Pancreas (tissue), 10 donors: ENCODE data around the gene MLLT10. TPM values are rescaled to one million over a fixed set of nuclear protein-coding genes. Genes with fewer than 3 reads are reported as not detected.
"Not testable (repeated sequence)": the region's sequence is repeated elsewhere in the genome, so short reads cannot be mapped to it uniquely, and the experiment has no call there.

Experiments
- ATAC-seq, 4 donors: fragments of 200-7000 bp; cut with Tn5 transposase; one replicate each; pipeline versions ENCODE4 v1.8.0 to v1.9.1; 2020; ENCODE audit warnings: mild to moderate bottlenecking in 4 of 4, moderate library complexity in 4 of 4
- DNase-seq, 6 donors: peaks; one replicate each; pipeline ENCODE4 v3.0.0-alpha.2; 2020
- FAIRE-seq: peaks from 2 replicates; lab custom pipeline; 2012; peaks lifted over from hg19 to GRCh38; lab: Jason Lieb, UNC
- H3K27ac ChIP-seq, 4 donors: fragments of 200-600 bp; sonication (generic); 1 replicate in 3 of 4; 2 replicates in 1 of 4; pipeline versions ENCODE4 v1.5.0 to v1.8.0; 2020
- H3K27me3 ChIP-seq, 4 donors: fragments of 200-600 bp; one replicate each; pipeline ENCODE4 v1.8.0; 2021
- H3K36me3 ChIP-seq, 3 donors: fragments of 200-600 bp; sonication (generic) in 1 of 3; one replicate each; pipeline versions ENCODE4 v1.5.0 to v1.8.0; 2020 to 2021
- H3K4me1 ChIP-seq, 3 donors: fragments of 200-600 bp; one replicate each; pipeline ENCODE4 v1.8.0; 2021
- H3K4me3 ChIP-seq, 4 donors: fragments of 200-600 bp; sonication (generic) in 2 of 4; one replicate each; pipeline versions ENCODE4 v1.5.0 to v1.8.0; 2020 to 2021
- H3K9me3 ChIP-seq, 4 donors: fragments of 200-600 bp; one replicate each; pipeline ENCODE4 v1.8.0; 2021
- WGBS, 2 donors: extraction: QIAGEN DNeasy Blood & Tissue Kit; methylation state at CpG; one replicate each; pipeline ENCODE4 v1.1.7; 2013; 5-methylcytosine and 5-hydroxymethylcytosine counted together
- intact Hi-C, 3 donors: fragments of 100-400 bp; cut with DNase I; formaldehyde crosslinking; loops; one replicate each; pipeline versions ENCODE4 v1.11.1 to v1.14.2; 2022
- polyA plus RNA-seq, 2 donors: library from polyadenylated mRNA; stranded (reverse); fragments of 200-250 nt; gene quantifications; one replicate each; pipeline ENCODE4 v1.2.3, GENCODE V29; 2013
- total RNA-seq, 6 donors: library from RNA; stranded (reverse); fragmentation: NEBNext Ultra II Directional in 4 of 6; extraction: Animal tissue kit (Norgen Biotek cat#: 25700) in 4 of 6; gene quantifications; one replicate each; pipeline versions ENCODE4 v1.2.1 to v1.2.4, GENCODE V29; 2021 to 2023
- TF ChIP-seq, protein P1 (sequence below), 4 donors: fragments of 200-600 bp; sonication (generic) in 3 of 4; IDR thresholded peaks; one replicate each; pipeline versions ENCODE4 v1.5.0 to v1.8.0; 2021; ENCODE audit warnings: antibody characterized with exemption in 4 of 4
- donor health status: healthy with polysubstance abuse.
- donor health status: DM: no; HTN: no; CAD: no; lungs with moderate emphysema.
- donor health status: DM: no; HTN: no; CAD: no.
- donor health status: control.
- donor health status: control.
- donor health status: Bipolar disorder and iron deficiency.
- donor health status: DM: yes; HTN: yes; CAD: no.
- donor health status: DM: no; HTN: no; CAD: no.
- donor health status: DM: no; HTN: no; CAD: no.
- donor health status: DM: yes; HTN: yes; CAD: no.

The MLLT10 gene
- total and polyA plus RNA-seq, 8 donors = 10.7 to 25.1 (median 15.0) TPM

DNA sequence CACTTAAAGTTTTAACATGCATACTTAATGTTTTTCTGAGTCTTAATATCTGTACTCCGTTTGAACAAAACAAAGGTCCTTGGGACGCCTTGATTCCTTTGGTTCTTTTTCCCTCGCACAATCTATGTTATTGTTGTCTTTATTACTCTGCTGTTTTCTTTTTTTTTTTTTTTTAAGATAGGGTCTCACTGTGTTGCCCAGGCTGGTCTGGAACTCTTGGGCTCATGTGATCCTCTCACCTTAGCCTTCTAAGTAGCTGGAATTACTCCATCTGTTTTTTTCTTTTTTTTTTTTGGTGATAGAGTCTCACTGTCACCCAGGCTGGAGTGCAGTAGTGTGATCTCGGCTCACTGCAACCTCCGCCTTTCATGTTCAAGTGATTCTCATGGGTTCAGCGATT is 13.2 kb downstream of the MLLT10 start:
- H3K4me3 ChIP-seq = no peak overlapping the region
- DNase-seq = no peak
- TF ChIP-seq, protein P1, sequence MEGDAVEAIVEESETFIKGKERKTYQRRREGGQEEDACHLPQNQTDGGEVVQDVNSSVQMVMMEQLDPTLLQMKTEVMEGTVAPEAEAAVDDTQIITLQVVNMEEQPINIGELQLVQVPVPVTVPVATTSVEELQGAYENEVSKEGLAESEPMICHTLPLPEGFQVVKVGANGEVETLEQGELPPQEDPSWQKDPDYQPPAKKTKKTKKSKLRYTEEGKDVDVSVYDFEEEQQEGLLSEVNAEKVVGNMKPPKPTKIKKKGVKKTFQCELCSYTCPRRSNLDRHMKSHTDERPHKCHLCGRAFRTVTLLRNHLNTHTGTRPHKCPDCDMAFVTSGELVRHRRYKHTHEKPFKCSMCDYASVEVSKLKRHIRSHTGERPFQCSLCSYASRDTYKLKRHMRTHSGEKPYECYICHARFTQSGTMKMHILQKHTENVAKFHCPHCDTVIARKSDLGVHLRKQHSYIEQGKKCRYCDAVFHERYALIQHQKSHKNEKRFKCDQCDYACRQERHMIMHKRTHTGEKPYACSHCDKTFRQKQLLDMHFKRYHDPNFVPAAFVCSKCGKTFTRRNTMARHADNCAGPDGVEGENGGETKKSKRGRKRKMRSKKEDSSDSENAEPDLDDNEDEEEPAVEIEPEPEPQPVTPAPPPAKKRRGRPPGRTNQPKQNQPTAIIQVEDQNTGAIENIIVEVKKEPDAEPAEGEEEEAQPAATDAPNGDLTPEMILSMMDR (IDR thresholded peaks at IDR 0.05) = no peak
- H3K36me3 ChIP-seq = peaks cover 0 to 44% (median 6%) of the 10 kb centered on the region in 3 donors
- no peaks in the 10 kb centered on the region for H3K4me1 ChIP-seq
- ATAC-seq = no peak
- no peaks in the 10 kb centered on the region for H3K9me3 ChIP-seq
- 94% methylated on average over 6 of the region's 6 CpGs for WGBS, 2 donors
- H3K27ac ChIP-seq = no peak overlapping the region
- FAIRE-seq = no peak
- no peaks in the 10 kb centered on the region for H3K27me3 ChIP-seq
- intact Hi-C loops = no loop called here

DNA sequence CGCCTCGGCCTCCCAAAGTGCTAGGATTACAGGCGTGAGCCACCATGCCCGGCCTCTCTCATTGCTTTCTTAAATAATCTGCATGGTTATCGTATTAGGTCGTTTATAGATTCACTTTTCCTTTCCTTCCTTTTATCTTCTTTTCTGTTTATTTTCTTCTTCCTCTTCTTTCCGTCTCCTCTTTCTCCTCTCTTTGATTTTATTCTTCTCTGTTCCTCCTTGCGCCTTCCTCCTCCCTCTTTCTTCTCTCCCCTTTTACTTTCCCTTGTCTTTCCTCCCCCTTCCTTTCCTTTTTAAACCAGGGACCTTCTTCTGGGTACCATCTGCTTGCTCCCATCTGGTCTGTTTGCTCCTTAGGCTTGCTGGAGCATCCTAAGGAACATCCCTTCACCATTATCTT is 18.6 kb downstream of the MLLT10 start:
- WGBS, 2 donors = 91 to 96% methylated on average over 8 of the region's 8 CpGs
- TF ChIP-seq, protein P1 (IDR thresholded peaks at IDR 0.05) = no peak
- Histone ChIP-seq H3K36me3 (peaks cover 0 to 34% (median 0%) of the 10 kb centered on the region in 3 donors), H3K27me3 (no peaks in the 10 kb centered on the region), H3K9me3 (no peaks in the 10 kb centered on the region), H3K4me1 (no peaks in the 10 kb centered on the region), H3K4me3 (no peak overlapping the region), H3K27ac (no peak overlapping the region)
- intact Hi-C loops = no loop called here
- FAIRE-seq (no peak), DNase-seq (no peak), ATAC-seq (no peak)

DNA sequence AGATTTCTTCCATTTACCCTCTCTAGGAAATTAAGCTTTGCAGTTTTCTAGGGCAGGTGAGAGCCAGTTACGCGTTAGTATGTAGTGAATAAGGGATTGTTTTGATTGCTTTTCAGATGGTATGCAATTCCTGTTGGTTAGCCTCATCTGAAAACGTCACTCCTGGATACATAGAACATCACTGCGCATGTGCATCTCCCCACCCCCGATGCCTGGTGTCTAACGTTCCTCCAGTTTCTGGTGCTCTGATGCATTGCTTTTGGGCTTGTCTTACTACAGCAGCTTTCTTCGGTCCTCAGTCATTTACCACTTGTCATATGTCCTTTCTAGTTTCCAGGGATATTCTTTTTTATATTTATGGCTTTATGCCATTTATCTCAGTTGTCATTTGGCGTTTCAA is 22.5 kb downstream of the MLLT10 start:
- FAIRE-seq (no peak), DNase-seq (no peak), ATAC-seq (no peak)
- Histone ChIP-seq H3K36me3 (peaks cover 0 to 47% (median 0%) of the 10 kb centered on the region in 3 donors), H3K4me1 (no peaks in the 10 kb centered on the region), H3K9me3 (no peaks in the 10 kb centered on the region), H3K4me3 (no peak overlapping the region), H3K27ac (no peak overlapping the region), H3K27me3 (no peaks in the 10 kb centered on the region)
- intact Hi-C loops = no loop called here
- WGBS, 2 donors = 87% methylated on average over 8 of the region's 8 CpGs
- TF ChIP-seq, protein P1 (IDR thresholded peaks at IDR 0.05) = no peak

DNA sequence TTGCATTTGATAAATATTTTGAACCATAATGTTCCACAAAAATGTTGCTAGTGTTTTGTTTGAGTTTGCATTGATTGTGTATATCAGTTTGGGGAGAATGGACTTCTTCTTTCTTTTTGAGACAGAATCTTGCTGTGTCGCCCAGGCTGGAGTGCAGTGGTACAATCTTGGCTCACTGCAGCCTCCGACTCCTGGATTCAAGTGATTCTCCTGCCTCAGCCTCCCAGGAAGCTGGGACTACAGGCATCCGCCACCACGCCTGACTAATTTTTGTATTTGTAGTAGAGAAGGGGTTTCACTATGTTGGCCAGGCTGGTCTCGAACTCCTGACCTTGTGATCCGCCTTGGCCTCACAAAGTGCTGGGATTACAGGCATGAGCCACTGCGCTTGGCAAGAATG is 25.0 kb downstream of the MLLT10 start:
- 97% methylated on average over 7 of the region's 7 CpGs for WGBS, 2 donors
- H3K27me3 ChIP-seq, H3K27ac ChIP-seq, intact Hi-C loops, H3K9me3 ChIP-seq, H3K4me3 ChIP-seq, ATAC-seq, FAIRE-seq, H3K4me1 ChIP-seq, DNase-seq: not testable (repeated sequence)
- peaks cover 0 to 36% (median 0%) of the 10 kb centered on the region in 3 donors for H3K36me3 ChIP-seq

DNA sequence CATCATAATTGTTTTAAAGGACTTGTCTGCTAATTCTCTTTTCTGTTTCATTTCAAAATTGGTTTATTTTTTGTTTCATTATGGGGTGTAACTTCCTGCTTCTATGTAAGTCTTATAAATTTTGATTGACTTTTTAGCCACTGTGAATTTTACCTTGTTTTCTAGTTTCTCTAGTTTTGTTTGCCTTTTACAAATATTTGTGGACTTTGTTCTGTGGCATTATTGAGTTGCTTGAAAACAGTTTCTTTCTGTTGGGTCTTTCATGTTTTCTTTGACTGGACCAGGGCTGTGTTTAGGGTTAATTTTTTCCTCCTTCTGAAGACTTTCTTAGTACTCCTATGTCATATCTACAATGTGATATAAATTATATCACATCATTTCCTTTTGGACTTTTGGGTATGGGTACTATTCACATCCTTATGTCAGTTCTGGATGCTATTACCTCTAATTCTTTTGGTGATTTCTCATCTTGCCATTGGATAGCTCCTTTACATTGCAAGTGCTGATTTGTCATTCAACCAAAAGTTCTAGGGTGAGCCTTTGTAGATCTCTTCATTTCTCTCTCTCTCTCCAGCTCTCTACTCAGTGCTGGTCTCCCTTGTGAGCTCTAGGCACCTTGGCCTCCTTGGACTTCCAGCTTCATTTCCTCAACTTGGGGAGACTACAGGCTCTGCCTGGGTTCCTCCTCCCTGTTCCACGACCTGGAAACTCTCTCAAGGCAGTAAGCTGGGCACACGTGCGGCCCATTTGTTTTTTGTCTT is 36.9 kb downstream of the MLLT10 start:
- 83 to 86% methylated on average over 3 of the region's 3 CpGs for WGBS, 2 donors
- Histone ChIP-seq H3K36me3 (no peaks in the 10 kb centered on the region), H3K4me1 (peaks cover 0 to 10% (median 8%) of the 10 kb centered on the region in 3 donors), H3K27me3 (no peaks in the 10 kb centered on the region), H3K4me3 (no peak overlapping the region), H3K27ac (no peak overlapping the region), H3K9me3 (no peaks in the 10 kb centered on the region)
- FAIRE-seq = no peak
- ATAC-seq = peak in 1 of 4 donors; percentile 29
- DNase-seq = no peak
- TF ChIP-seq, protein P1 (IDR thresholded peaks at IDR 0.05) = no peak
- intact Hi-C loops = no loop called here
